ENCODE data around the gene CCDC50. TPM values are rescaled to one million over a fixed set of nuclear protein-coding genes. Genes with fewer than 3 reads are reported as not detected.

CCDC50 gene
- total RNA-seq, 1 experiment from 2014 or later: 21.0 TPM

GRCh38 chr3:191280111-191280510 lies 49.1 kb upstream of the CCDC50 start:
- H3K23me2 ChIP-seq (ENCODE audit: insufficient read length, low read depth, low read length, poor library complexity, severe bottlenecking): no peaks in the 10 kb centered on the region
- no CpG with 5 or more reads among the region's 1 CpG for WGBS (ENCODE audit: extremely low coverage, insufficient read length, low lambda C conversion rate)
- H2BK5ac ChIP-seq (ENCODE audit: insufficient read length, low read length): no peak overlapping the region
- no peak for TF ChIP-seq CTCF (conservative IDR thresholded peaks at IDR 0.05)
- H3K4ac ChIP-seq (ENCODE audit: low read depth, low read length): no peak overlapping the region
- no peak overlapping the region for H2BK12ac ChIP-seq (ENCODE audit: insufficient read length, low read depth, low read length)
- no peak overlapping the region for H3K14ac ChIP-seq (ENCODE audit: insufficient read depth, low read length)
- no peak overlapping the region for H4K5ac ChIP-seq (ENCODE audit: insufficient read length, low read depth, low read length)
- H3K56ac ChIP-seq (ENCODE audit: insufficient read length, low read depth, low read length): no peak overlapping the region
- H2BK120ac ChIP-seq (ENCODE audit: low read depth, low read length, poor library complexity, severe bottlenecking): no peak overlapping the region
- H3T11ph ChIP-seq (ENCODE audit: low read length): no peak overlapping the region
- Mint-ChIP-seq H3K27ac (no peak overlapping the region), H3K4me3 (no peak overlapping the region), H3K27me3 (ENCODE audit: low read depth) (no peaks in the 10 kb centered on the region), H3K9me3 (no peaks in the 10 kb centered on the region), H3K36me3 (ENCODE audit: insufficient read depth in 1 of 3, low read depth in 3 of 3) (no peaks in the 10 kb centered on the region), H3K4me1 (no peaks in the 10 kb centered on the region)
- H3K9ac ChIP-seq (ENCODE audit: extremely low read depth, insufficient read length, low read length): no peak overlapping the region
- no peaks in the 10 kb centered on the region for H3K9me3 ChIP-seq (ENCODE audit: control insufficient read depth, low read depth, low read length)
- H3K27me3 ChIP-seq (ENCODE audit: insufficient read depth, low read length): no peaks in the 10 kb centered on the region
- DNase-seq: no peak
- no peaks in the 10 kb centered on the region for H3K79me1 ChIP-seq (ENCODE audit: insufficient read depth, low read depth, low read length, poor library complexity, severe bottlenecking)
- no peak overlapping the region for H2AFZ ChIP-seq (ENCODE audit: low read length)
- no peak overlapping the region for H4K8ac ChIP-seq (replicated peaks; ENCODE audit: insufficient read length, low read depth, low read length)
- H2BK15ac ChIP-seq (ENCODE audit: low read depth, low read length): no peak overlapping the region
- H3K4me2 ChIP-seq (ENCODE audit: insufficient read depth, insufficient read length, low read length): no peak overlapping the region
- no peak overlapping the region for H2BK20ac ChIP-seq (ENCODE audit: low read depth, low read length, poor library complexity, severe bottlenecking)
- no peak overlapping the region for H3K18ac ChIP-seq (ENCODE audit: insufficient read length, low read depth, low read length)
- H2AK5ac ChIP-seq (ENCODE audit: insufficient read length, low read length): no peak overlapping the region
- no peaks in the 10 kb centered on the region for H3K79me2 ChIP-seq (ENCODE audit: insufficient read depth, low read length)
- no peak overlapping the region for H4K91ac ChIP-seq (ENCODE audit: insufficient read length, low read depth, low read length)
- no peaks in the 10 kb centered on the region for H3K4me1 ChIP-seq (ENCODE audit: insufficient read depth, low read length)
- H3K27ac ChIP-seq (ENCODE audit: insufficient read length, low read depth, low read length): no peak overlapping the region
- no peak overlapping the region for H3K23ac ChIP-seq (ENCODE audit: insufficient read length, low read depth, low read length)
- no peaks in the 10 kb centered on the region for H4K20me1 ChIP-seq (ENCODE audit: control insufficient read depth, insufficient read depth, insufficient read length)

Measured in H9 (cell line).